Mesothelial cell of epicardium (in vitro differentiated cells): Measurements from ENCODE around the gene CPB2. TPM values are rescaled to one million over a fixed set of nuclear protein-coding genes. Genes with fewer than 3 reads are reported as not detected.

Experiments used
- DNase-seq, 2 experiments: peaks; one replicate each; pipeline ENCODE4 v3.0.0; 2021; ENCODE audit warnings: low spot score in 2 of 2; ENCODE audit not compliant: unreplicated experiment in 2 of 2
- H3K27ac Mint-ChIP-seq: 2 replicates; pipeline ENCODE4 v1.8.0; 2021; ENCODE audit warnings: mixed read lengths
- H3K27me3 Mint-ChIP-seq: 2 replicates; pipeline ENCODE4 v1.8.0; 2021; ENCODE audit warnings: low read depth, mixed read lengths
- H3K36me3 Mint-ChIP-seq: 2 replicates; pipeline ENCODE4 v1.8.0; 2021; ENCODE audit warnings: mixed read lengths
- H3K4me1 Mint-ChIP-seq: 2 replicates; pipeline ENCODE4 v1.8.0; 2021; ENCODE audit warnings: mixed read lengths
- H3K4me3 Mint-ChIP-seq: 2 replicates; pipeline ENCODE4 v1.8.0; 2021; ENCODE audit warnings: mild to moderate bottlenecking, moderate library complexity, mixed read lengths
- H3K9me3 Mint-ChIP-seq: 2 replicates; pipeline ENCODE4 v1.8.0; 2021; ENCODE audit warnings: mixed read lengths
- total RNA-seq: library from RNA; stranded (reverse); gene quantifications from 3 replicates; pipeline ENCODE4 v1.2.1, GENCODE V29; 2021
- TF ChIP-seq, protein P1 (sequence below): fragments of 200-600 bp; sonication (generic); IDR thresholded peaks from one replicate; pipeline ENCODE4 v1.5.0; 2021; ENCODE audit warnings: antibody characterized with exemption; ENCODE audit not compliant: unreplicated experiment

The CPB2 gene
- total RNA-seq, 1 donor from 2014 or later = not detected

DNA sequence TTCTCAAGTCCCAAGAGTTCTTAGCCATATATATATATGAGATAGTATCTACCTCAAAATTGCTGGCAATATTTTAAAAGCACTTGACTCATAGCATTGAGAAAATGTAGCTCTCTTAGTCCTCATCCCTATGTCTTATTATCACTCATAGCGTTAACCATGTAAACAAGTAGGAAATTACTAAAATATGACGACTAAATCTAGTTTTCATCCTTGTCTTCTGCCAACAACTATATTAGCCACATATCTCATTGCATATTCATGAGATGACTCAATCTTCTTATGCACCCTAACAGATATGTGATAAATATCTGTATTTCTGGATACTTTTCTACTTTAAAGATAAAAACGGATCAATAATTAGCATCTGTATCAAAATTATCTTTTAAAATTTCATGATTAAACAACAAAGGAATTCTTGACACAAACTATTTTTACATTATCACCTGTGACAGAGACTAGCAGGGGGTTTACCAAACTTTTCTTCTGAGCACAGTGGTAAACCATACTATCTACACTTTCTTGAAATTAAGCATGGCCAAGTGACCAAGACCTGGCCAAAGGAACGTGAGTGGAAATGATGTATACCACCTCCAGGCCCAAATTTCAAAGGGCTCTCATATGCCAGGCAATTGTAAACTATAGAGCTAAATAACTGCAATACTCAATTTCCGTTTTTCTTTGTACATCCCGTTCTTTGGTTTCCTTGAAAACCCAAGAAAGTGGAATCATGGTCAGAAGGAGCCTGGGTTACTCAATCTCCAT, 98.0 kb downstream of the CPB2 start:
- Mint-ChIP-seq H3K4me1 (no peaks in the 10 kb centered on the region), H3K36me3 (peaks cover 19% of the 10 kb centered on the region), H3K4me3 (no peak overlapping the region), H3K9me3 (no peaks in the 10 kb centered on the region), H3K27ac (no peak overlapping the region), H3K27me3 (no peaks in the 10 kb centered on the region)
- TF ChIP-seq, protein P1, sequence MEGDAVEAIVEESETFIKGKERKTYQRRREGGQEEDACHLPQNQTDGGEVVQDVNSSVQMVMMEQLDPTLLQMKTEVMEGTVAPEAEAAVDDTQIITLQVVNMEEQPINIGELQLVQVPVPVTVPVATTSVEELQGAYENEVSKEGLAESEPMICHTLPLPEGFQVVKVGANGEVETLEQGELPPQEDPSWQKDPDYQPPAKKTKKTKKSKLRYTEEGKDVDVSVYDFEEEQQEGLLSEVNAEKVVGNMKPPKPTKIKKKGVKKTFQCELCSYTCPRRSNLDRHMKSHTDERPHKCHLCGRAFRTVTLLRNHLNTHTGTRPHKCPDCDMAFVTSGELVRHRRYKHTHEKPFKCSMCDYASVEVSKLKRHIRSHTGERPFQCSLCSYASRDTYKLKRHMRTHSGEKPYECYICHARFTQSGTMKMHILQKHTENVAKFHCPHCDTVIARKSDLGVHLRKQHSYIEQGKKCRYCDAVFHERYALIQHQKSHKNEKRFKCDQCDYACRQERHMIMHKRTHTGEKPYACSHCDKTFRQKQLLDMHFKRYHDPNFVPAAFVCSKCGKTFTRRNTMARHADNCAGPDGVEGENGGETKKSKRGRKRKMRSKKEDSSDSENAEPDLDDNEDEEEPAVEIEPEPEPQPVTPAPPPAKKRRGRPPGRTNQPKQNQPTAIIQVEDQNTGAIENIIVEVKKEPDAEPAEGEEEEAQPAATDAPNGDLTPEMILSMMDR = no peak
- no peak for DNase-seq

DNA sequence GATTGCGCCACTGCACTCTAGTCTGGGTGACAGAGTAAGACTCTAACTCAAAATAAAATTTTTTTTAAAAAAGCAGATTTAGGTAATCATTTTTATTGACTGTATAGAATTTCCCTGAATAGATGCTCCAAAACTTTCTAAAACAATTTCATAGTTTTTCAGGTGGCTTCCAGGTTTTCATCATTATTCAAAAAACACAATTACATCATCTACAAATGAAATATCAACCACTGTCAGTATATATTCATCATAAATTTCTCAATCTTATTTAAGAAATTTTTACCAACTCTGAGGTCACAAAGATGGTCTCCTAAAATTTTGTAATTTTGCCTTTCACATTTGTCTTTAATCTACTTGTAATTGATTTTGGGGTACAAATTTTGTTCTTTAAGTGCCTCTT, 100.3 kb downstream of the CPB2 start:
- Mint-ChIP-seq H3K4me1 (no peaks in the 10 kb centered on the region), H3K27ac (no peak overlapping the region), H3K36me3 (peaks cover 37% of the 10 kb centered on the region), H3K9me3 (peaks cover 7% of the 10 kb centered on the region), H3K4me3 (no peak overlapping the region), H3K27me3 (no peaks in the 10 kb centered on the region)
- TF ChIP-seq, protein P1 = no peak
- DNase-seq = no peak

Other genes starting within 250 kb of the CPB2 start
- 60.7 to 63.3 TPM (median 61.3 TPM) in 3 replicates for gene ZC3H13, start 52.3 kb downstream of the CPB2 start, total RNA-seq
- 11.6 to 12.4 TPM (median 11.6 TPM) in 3 replicates for gene LCP1, start 77.1 kb upstream of the CPB2 start, total RNA-seq
- 0.38 to 0.42 TPM (median 0.42 TPM) in 3 replicates for gene LRRC63, start 106.9 kb upstream of the CPB2 start, total RNA-seq